ENCODE results near the gene KRTCAP2.

KRTCAP2 gene

DNA sequence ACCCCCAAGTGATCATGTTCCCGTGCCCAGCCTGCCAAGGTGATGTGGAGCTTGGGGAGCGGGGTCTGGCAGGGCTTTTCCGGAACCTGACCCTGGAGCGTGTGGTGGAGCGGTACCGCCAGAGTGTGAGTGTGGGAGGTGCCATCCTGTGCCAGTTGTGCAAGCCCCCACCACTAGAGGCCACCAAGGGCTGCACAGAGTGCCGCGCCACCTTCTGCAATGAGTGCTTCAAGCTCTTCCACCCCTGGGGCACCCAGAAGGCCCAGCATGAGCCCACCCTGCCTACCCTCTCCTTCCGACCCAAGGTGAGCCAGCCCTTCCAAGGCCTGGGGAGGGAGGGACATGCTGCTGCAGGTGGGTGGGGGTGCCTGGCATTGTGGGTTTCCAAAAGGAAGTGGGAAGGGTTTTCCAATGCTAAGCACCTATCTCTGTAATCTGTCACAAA lies 2.8 kb upstream of the KRTCAP2 start:
- no peak overlapping the region for H3K27ac ChIP-seq (ENCODE audit: low read depth, low read length)
- H3K27me3 ChIP-seq (ENCODE audit: control insufficient read depth in 5 of 5, insufficient read depth in 4 of 5, low read length in 5 of 5): peaks cover 7 to 18% (median 15%) of the 10 kb centered on the region in 5 donors
- no peaks in the 10 kb centered on the region for H3K9me3 ChIP-seq (ENCODE audit: control insufficient read depth in 5 of 5, low read length in 5 of 5)
- H3K4me3 ChIP-seq (ENCODE audit: low read depth in 1 of 5, low read length in 5 of 5): no peak overlapping the region
- H3K4me1 ChIP-seq (ENCODE audit: control insufficient read depth in 5 of 5, insufficient read depth in 5 of 5, low read length in 5 of 5): peaks cover 0 to 29% (median 19%) of the 10 kb centered on the region in 5 donors
- no peak overlapping the region for H3K9ac ChIP-seq (ENCODE audit: low read length in 5 of 5)
- H3K36me3 ChIP-seq (ENCODE audit: control insufficient read depth in 5 of 5, insufficient read depth in 5 of 5, low read length in 5 of 5): peaks cover 0 to 2% (median 0%) of the 10 kb centered on the region in 5 donors

DNA sequence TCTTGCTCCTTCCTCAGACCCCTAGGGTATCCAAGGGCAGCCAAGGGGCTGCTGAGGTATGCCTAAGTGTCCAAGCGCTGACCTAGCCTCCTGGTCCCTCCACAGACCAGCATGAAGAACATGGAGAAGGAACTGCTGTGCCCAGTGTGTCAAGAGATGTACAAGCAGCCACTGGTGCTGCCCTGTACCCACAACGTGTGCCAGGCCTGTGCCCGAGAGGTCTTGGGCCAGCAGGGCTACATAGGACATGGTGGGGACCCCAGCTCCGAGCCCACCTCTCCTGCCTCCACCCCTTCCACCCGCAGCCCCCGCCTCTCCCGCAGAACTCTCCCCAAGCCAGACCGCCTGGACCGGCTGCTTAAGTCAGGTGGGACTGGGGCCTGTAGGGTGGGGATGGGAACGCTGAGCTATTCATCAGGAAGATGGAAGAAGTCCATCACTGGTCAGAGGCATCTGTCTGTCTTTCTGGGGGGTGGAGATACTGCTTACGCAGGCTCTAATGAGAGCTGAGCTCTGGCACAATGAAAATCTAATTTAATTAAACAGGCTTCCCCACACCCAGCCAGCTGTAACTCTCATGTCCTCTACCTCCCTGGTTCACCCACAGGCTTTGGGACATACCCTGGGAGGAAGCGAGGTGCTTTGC lies 2.3 kb upstream of the KRTCAP2 start:
- peaks cover 0 to 4% (median 1%) of the 10 kb centered on the region in 5 donors for H3K36me3 ChIP-seq (ENCODE audit: control insufficient read depth in 5 of 5, insufficient read depth in 5 of 5, low read length in 5 of 5)
- H3K27ac ChIP-seq (ENCODE audit: low read depth, low read length): no peak overlapping the region
- no peak overlapping the region for H3K4me3 ChIP-seq (ENCODE audit: low read depth in 1 of 5, low read length in 5 of 5)
- no peaks in the 10 kb centered on the region for H3K9me3 ChIP-seq (ENCODE audit: control insufficient read depth in 5 of 5, low read length in 5 of 5)
- H3K9ac ChIP-seq (ENCODE audit: low read length in 5 of 5): no peak overlapping the region
- peaks cover 7 to 18% (median 15%) of the 10 kb centered on the region in 5 donors for H3K27me3 ChIP-seq (ENCODE audit: control insufficient read depth in 5 of 5, insufficient read depth in 4 of 5, low read length in 5 of 5)
- H3K4me1 ChIP-seq (ENCODE audit: control insufficient read depth in 5 of 5, insufficient read depth in 5 of 5, low read length in 5 of 5): peaks cover 0 to 29% (median 19%) of the 10 kb centered on the region in 5 donors

DNA sequence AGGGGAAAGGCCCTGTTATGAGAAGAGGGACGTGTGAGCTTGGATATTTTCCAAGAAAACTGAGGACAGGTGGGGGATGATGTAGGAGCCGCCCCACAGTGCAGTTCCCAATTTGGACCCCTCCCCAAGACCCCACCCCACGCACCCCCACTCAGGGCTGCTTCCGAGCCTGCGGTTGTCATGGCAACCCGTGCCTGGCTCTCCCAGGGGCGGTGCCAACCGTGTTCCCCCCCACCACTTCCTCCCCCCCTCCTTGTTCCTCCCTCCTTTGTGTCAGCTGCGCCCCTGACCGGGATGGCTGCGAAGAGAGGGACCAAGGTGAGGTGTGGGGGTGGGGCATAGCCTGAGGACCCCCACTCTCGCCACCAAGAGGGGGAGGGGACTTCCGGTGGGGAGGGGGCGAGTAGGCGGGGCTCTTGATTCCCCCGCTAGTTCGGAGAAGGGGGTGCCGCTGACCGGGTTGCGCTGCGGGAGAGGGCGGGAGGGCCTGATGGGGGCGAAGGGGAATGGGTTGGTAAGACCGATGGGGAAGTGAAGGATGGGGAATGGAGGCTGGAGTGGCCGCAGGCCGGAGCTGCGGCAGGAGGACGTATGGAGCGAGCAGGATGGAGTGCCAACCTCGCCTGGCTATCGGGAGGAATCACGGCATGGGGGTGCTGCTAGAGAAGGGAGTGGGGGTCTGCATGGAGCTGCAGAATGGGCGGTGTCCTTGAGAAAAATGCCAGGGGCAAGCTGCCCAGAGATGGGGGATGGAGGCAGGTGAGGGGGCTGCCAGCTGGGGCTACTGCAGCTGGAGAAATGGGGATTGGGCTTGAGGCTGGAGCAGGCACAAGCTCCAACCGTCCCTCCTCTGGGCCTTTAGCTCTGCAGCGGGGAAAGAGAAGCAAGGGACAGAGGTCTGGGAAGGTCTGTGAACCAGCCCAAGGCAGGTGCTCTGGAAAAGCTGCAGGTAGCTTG lies 1.5 kb upstream of the KRTCAP2 start:
- H3K36me3 ChIP-seq (ENCODE audit: control insufficient read depth in 5 of 5, insufficient read depth in 5 of 5, low read length in 5 of 5): peaks cover 0 to 10% (median 5%) of the 10 kb centered on the region in 5 donors
- H3K27me3 ChIP-seq (ENCODE audit: control insufficient read depth in 5 of 5, insufficient read depth in 4 of 5, low read length in 5 of 5): peaks cover 7 to 18% (median 15%) of the 10 kb centered on the region in 5 donors
- no peak overlapping the region for H3K4me3 ChIP-seq (ENCODE audit: low read depth in 1 of 5, low read length in 5 of 5)
- no peaks in the 10 kb centered on the region for H3K9me3 ChIP-seq (ENCODE audit: control insufficient read depth in 5 of 5, low read length in 5 of 5)
- peaks cover 0 to 29% (median 19%) of the 10 kb centered on the region in 5 donors for H3K4me1 ChIP-seq (ENCODE audit: control insufficient read depth in 5 of 5, insufficient read depth in 5 of 5, low read length in 5 of 5)
- no peak overlapping the region for H3K27ac ChIP-seq (ENCODE audit: low read depth, low read length)
- no peak overlapping the region for H3K9ac ChIP-seq (ENCODE audit: low read length in 5 of 5)

DNA sequence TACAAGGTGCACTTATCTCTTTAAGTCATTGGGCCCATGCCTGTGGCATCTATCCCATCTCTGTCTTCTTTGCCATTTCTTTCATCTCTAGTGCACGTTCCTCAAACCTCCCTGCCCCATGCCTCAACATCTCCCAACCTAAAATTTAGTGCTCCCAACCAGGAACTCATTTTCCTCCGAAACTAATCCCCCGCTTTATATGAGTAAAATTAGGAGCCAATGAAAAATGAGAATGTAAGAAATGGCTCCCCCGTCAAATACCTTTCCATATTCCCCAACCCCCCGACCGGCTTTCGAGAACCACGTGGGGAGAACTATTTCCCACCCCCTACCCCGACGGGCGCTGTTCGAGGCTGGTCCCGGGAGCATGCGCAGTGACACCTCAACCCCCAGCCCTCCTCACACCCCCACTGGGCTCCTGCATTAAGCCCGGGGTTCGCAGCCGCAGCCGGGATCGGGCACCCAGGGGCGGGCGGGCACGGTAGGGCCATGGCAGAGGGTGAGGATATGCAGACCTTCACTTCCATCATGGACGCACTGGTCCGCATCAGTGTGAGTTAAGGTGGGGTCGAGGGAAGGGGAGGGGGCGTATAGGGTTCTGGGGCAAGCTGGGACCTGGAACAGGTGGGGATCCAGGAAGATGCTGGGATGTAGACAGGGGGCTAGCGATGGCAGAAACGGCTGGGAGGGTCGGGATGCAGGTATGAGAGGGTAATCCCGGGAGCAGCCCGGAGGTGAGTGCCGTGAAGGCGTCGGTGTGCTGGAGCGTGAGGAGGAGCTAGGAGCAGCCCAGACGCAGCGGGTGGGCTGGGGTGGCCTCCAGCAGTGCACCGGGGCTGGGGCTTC lies 597 bp upstream of the KRTCAP2 start, which contains the start of gene TRIM46:
Gene TRIM46 (plus strand): TSS at position 372 of the 846 bp plus-strand sequence. CDS start 118 bp downstream, at position 490.
- peaks cover 3 to 19% (median 14%) of the 10 kb centered on the region in 5 donors for H3K36me3 ChIP-seq (ENCODE audit: control insufficient read depth in 5 of 5, insufficient read depth in 5 of 5, low read length in 5 of 5)
- H3K4me3 ChIP-seq (ENCODE audit: low read depth in 1 of 5, low read length in 5 of 5): peak within 1 kb of the TSS; percentile 74 to 91 (median 89)
- H3K9me3 ChIP-seq (ENCODE audit: control insufficient read depth in 5 of 5, low read length in 5 of 5): no peaks in the 10 kb centered on the region
- peaks cover 7 to 18% (median 15%) of the 10 kb centered on the region in 5 donors for H3K27me3 ChIP-seq (ENCODE audit: control insufficient read depth in 5 of 5, insufficient read depth in 4 of 5, low read length in 5 of 5)
- peaks cover 0 to 29% (median 19%) of the 10 kb centered on the region in 5 donors for H3K4me1 ChIP-seq (ENCODE audit: control insufficient read depth in 5 of 5, insufficient read depth in 5 of 5, low read length in 5 of 5)
- peak within 1 kb of the TSS; percentile 48 to 95 (median 89) for H3K9ac ChIP-seq (ENCODE audit: low read length in 5 of 5)
- peak within 1 kb of the TSS; percentile 93 for H3K27ac ChIP-seq (ENCODE audit: low read depth, low read length)

DNA sequence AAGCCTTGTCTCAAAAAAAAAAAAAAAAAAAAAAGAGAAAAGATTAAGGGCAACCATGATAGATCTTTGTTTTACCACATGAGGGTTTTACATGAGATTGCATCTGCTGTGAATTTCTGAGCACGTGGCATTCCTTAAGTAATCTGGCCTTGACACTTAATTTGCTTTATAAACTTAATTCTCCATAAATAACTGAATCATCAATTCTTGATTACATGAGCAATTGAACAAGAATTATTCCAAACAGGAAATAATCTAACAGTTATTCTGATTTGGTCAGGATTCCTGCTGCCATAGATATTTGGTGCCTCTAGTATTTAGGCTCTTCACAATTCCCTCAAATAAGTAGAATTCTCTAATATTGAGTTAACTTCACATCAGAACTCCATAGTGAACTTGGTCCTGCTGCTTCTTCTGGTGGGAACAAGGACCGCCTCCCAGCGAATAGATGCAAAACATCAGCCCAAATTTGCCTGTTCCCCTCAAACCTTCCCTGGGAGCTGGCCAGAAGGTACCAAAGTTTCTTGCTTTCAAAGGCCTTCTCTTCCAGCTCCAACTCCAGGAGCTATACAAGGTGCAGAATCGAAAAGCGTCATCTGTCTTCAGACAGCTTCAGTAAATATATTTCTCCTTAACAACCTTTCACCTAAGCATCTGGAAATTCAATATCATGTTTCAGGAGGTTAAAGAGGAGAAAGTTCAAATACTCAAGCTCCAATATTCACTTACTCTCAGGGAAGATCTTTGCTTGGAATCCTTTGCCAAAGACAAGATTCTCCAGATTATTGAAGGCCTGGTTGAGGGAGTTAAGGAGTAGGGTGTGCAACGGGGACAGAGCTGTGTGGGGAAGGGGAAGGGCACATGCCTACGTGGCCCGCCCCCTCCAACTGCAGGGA lies 1.0 kb downstream of the KRTCAP2 start:
- Histone ChIP-seq H3K27me3 (ENCODE audit: control insufficient read depth in 5 of 5, insufficient read depth in 4 of 5, low read length in 5 of 5) (peaks cover 7 to 19% (median 17%) of the 10 kb centered on the region in 5 donors), H3K9me3 (ENCODE audit: control insufficient read depth in 5 of 5, low read length in 5 of 5) (no peaks in the 10 kb centered on the region), H3K4me1 (ENCODE audit: control insufficient read depth in 5 of 5, insufficient read depth in 5 of 5, low read length in 5 of 5) (peaks cover 0 to 36% (median 27%) of the 10 kb centered on the region in 5 donors), H3K36me3 (ENCODE audit: control insufficient read depth in 5 of 5, insufficient read depth in 5 of 5, low read length in 5 of 5) (peaks cover 3 to 21% (median 16%) of the 10 kb centered on the region in 5 donors), H3K9ac (ENCODE audit: low read length in 5 of 5) (peak overlapping the region; percentile 48 to 95 (median 89)), H3K27ac (ENCODE audit: low read depth, low read length) (peak overlapping the region; percentile 93), H3K4me3 (ENCODE audit: low read depth in 1 of 5, low read length in 5 of 5) (peak overlapping the region; percentile 74 to 91 (median 89))

DNA sequence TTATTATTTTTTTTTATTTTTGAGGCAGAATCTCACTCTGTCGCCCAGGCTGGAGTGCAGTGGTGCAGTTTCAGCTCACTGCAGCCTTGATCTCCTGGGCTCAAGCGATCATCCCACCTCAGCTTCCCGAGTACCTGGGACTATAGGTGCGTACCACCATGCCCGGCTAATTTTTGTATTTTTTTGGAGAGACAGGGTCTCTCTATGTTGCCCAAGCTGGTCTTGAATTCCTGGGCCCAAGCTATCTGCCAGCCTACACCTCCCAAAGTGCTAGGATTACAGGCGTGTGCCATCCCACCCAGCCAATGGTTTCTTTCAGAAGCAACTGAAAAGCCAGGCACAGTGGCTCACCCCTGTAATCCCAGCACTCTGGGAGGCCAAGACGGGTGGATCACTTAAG lies 2.3 kb downstream of the KRTCAP2 start:
- Histone ChIP-seq H3K27me3 (ENCODE audit: control insufficient read depth in 5 of 5, insufficient read depth in 4 of 5, low read length in 5 of 5) (peaks cover 7 to 24% (median 21%) of the 10 kb centered on the region in 5 donors), H3K4me1 (ENCODE audit: control insufficient read depth in 5 of 5, insufficient read depth in 5 of 5, low read length in 5 of 5) (peaks cover 4 to 41% (median 34%) of the 10 kb centered on the region in 5 donors), H3K9me3 (ENCODE audit: control insufficient read depth in 5 of 5, low read length in 5 of 5) (no peaks in the 10 kb centered on the region), H3K9ac (ENCODE audit: low read length in 5 of 5) (peak overlapping the region in 1 of 5 donors; percentile 17), H3K27ac (ENCODE audit: low read depth, low read length) (peak overlapping the region; percentile 93), H3K4me3 (ENCODE audit: low read depth in 1 of 5, low read length in 5 of 5) (no peak overlapping the region), H3K36me3 (ENCODE audit: control insufficient read depth in 5 of 5, insufficient read depth in 5 of 5, low read length in 5 of 5) (peaks cover 3 to 21% (median 16%) of the 10 kb centered on the region in 5 donors)

DNA sequence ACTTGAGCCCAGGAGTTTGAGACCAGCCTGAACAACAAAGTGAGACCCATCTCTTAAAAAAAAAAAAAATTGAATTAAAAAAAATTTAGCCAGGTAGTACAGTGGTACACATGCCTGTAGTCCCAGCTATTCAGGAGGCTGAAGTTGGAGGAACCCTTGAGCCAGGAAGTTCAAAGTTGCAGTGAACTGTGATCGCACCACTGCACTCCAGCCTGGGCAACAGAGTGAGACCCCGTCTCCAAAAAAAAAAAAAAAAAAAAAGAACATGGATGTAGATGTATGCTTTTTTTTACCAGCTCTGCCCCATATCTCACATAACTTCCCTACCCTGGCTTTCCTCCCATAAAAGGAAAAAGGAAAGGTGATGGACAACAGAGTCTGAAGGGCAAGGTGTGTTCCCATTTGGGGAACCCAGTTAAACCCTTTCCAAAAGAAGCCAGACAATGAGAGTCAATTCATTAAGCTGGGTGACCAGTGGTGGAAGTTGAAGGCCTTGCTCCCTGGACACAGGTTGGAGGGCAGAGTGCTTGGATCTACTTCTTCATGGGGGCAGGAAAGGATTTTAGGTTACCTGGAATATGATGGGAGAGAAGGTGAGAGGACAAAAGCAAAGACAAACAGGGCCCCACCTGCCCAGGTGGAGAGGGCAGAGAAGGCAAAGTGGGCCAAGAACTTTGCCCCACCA lies 2.9 kb downstream of the KRTCAP2 start:
- Histone ChIP-seq H3K4me3 (ENCODE audit: low read depth in 1 of 5, low read length in 5 of 5) (no peak overlapping the region), H3K36me3 (ENCODE audit: control insufficient read depth in 5 of 5, insufficient read depth in 5 of 5, low read length in 5 of 5) (peaks cover 3 to 21% (median 16%) of the 10 kb centered on the region in 5 donors), H3K27ac (ENCODE audit: low read depth, low read length) (no peak overlapping the region), H3K9ac (ENCODE audit: low read length in 5 of 5) (no peak overlapping the region), H3K4me1 (ENCODE audit: control insufficient read depth in 5 of 5, insufficient read depth in 5 of 5, low read length in 5 of 5) (peaks cover 4 to 46% (median 39%) of the 10 kb centered on the region in 5 donors), H3K9me3 (ENCODE audit: control insufficient read depth in 5 of 5, low read length in 5 of 5) (no peaks in the 10 kb centered on the region), H3K27me3 (ENCODE audit: control insufficient read depth in 5 of 5, insufficient read depth in 4 of 5, low read length in 5 of 5) (peaks cover 6 to 21% (median 20%) of the 10 kb centered on the region in 5 donors)

DNA sequence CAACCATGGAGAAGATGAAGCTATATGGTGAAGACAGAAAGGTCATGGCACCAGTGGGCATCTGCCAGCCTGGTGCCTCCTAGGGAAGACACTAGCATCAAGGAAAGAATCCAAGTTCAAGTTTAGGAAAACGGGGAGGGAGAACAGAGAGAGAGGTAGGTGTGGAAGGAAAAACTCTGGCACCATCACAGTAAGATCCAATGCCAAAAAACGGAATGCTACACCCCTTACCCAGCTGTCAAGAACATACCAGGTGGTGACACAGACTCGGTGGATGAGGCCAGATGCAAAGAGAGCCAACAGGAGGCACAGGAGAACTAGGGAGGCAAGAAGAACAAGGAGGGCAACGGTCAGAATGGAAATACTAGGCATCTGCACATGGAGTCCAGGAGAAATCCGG lies 3.6 kb downstream of the KRTCAP2 start:
- Histone ChIP-seq H3K4me3 (ENCODE audit: low read depth in 1 of 5, low read length in 5 of 5) (no peak overlapping the region), H3K36me3 (ENCODE audit: control insufficient read depth in 5 of 5, insufficient read depth in 5 of 5, low read length in 5 of 5) (peaks cover 3 to 21% (median 16%) of the 10 kb centered on the region in 5 donors), H3K27ac (ENCODE audit: low read depth, low read length) (no peak overlapping the region), H3K4me1 (ENCODE audit: control insufficient read depth in 5 of 5, insufficient read depth in 5 of 5, low read length in 5 of 5) (peaks cover 4 to 46% (median 39%) of the 10 kb centered on the region in 5 donors), H3K27me3 (ENCODE audit: control insufficient read depth in 5 of 5, insufficient read depth in 4 of 5, low read length in 5 of 5) (peaks cover 0 to 16% (median 14%) of the 10 kb centered on the region in 5 donors), H3K9me3 (ENCODE audit: control insufficient read depth in 5 of 5, low read length in 5 of 5) (no peaks in the 10 kb centered on the region), H3K9ac (ENCODE audit: low read length in 5 of 5) (no peak overlapping the region)
